Neutrophil (primary cell): ENCODE data around the gene IL1A.

Experiments
- H3K27ac ChIP-seq: fragments of 200-600 bp; sonication (generic); 2 replicates; pipeline ENCODE4 v1.5.1; 2016; ENCODE audit warnings: mild to moderate bottlenecking, moderate library complexity
- H3K27me3 ChIP-seq: fragments of 200-600 bp; sonication (generic); 2 replicates; pipeline ENCODE4 v1.6.0; 2016; ENCODE audit warnings: mild to moderate bottlenecking
- H3K36me3 ChIP-seq: fragments of 200-600 bp; sonication (generic); 2 replicates; pipeline ENCODE4 v1.5.1; 2017
- H3K4me1 ChIP-seq, 2 experiments: fragments of 200-600 bp in 1 of 2; sonication (generic) in 1 of 2; 1 replicate in 1 of 2; 2 replicates in 1 of 2; pipeline versions ENCODE4 v1.5.1 to v1.6.1; 2013 to 2016; ENCODE audit warnings: low read depth in 1 of 2, low read length in 1 of 2, mild to moderate bottlenecking in 1 of 2, moderate library complexity in 1 of 2; ENCODE audit not compliant: control insufficient read depth in 1 of 2, insufficient read depth in 1 of 2
- H3K4me3 ChIP-seq, 2 experiments: fragments of 200-600 bp in 1 of 2; sonication (generic) in 1 of 2; 1 replicate in 1 of 2; 2 replicates in 1 of 2; pipeline ENCODE4 v1.5.1; 2013 to 2016; ENCODE audit warnings: low read depth in 1 of 2, low read length in 1 of 2, mild to moderate bottlenecking in 1 of 2, moderate library complexity in 1 of 2
- H3K9me3 ChIP-seq: fragments of 200-600 bp; sonication (generic); 2 replicates; pipeline ENCODE4 v1.5.1; 2016
- TF ChIP-seq, protein P1 (sequence below): fragments of 200-600 bp; sonication (generic); IDR thresholded peaks from 2 replicates; pipeline ENCODE4 v1.5.1; 2016; ENCODE audit warnings: antibody characterized with exemption

Gene IL1A

DNA sequence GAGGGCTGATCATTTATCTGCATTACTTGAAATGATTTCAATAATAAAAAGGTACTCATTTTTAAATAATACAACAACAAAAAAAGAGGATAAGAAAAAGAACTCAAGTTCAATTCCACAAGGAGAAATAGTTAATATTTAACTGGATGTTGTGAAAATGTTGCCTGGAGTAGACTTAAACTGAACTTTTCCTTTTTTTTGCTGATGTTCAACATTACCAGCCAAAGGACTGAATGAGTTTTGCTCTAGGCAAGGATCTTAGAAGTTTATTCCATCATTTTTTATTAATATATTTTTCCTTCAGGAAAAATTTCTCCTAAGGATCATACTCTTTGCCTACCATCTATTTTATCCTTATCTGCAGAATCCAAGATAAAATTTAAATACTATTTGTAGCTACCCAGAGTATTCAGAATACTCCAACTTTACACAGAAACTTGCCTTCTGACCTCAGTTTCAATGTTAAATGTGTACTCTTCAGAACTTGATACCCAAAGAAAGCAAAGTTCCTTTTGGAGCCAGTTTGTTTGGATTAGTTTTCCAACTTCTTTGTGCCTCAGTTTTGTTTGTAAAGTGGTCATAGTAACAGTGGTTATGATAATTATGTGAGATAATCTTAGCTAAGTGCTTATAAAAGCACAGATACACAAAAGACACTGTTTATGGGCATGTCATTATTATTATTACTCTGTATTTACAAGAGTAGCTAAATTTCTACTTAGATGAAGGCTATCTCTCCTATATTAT, 32.7 kb downstream of the IL1A start:
- Histone ChIP-seq H3K36me3 (peaks cover 4% of the 10 kb centered on the region), H3K27me3 (no peaks in the 10 kb centered on the region), H3K4me1 (peaks cover 37 to 38% of the 10 kb centered on the region in 2 experiments), H3K4me3 (no peak overlapping the region), H3K27ac (no peak overlapping the region), H3K9me3 (no peaks in the 10 kb centered on the region)
- TF ChIP-seq, protein P1, sequence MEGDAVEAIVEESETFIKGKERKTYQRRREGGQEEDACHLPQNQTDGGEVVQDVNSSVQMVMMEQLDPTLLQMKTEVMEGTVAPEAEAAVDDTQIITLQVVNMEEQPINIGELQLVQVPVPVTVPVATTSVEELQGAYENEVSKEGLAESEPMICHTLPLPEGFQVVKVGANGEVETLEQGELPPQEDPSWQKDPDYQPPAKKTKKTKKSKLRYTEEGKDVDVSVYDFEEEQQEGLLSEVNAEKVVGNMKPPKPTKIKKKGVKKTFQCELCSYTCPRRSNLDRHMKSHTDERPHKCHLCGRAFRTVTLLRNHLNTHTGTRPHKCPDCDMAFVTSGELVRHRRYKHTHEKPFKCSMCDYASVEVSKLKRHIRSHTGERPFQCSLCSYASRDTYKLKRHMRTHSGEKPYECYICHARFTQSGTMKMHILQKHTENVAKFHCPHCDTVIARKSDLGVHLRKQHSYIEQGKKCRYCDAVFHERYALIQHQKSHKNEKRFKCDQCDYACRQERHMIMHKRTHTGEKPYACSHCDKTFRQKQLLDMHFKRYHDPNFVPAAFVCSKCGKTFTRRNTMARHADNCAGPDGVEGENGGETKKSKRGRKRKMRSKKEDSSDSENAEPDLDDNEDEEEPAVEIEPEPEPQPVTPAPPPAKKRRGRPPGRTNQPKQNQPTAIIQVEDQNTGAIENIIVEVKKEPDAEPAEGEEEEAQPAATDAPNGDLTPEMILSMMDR, result no peak

DNA sequence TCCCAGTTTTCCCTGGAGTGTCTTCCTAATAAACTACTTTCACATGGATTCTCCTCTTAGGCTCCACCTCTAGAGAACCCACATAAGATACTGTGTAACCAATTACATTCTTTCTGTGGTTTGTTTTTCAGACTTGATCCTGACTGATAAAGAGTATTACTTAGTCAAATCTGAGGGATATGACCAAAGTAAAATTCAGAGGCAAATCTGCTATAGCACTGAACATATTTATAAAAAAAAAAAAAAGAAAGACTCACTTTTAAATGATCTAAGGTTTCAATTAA, 33.8 kb downstream of the IL1A start:
- Histone ChIP-seq H3K36me3 (peaks cover 9% of the 10 kb centered on the region), H3K9me3 (no peaks in the 10 kb centered on the region), H3K27me3 (no peaks in the 10 kb centered on the region), H3K4me3 (no peak overlapping the region), H3K27ac (peak overlapping the region; percentile 66), H3K4me1 (peaks cover 26 to 27% of the 10 kb centered on the region in 2 experiments)
- TF ChIP-seq, protein P1, result no peak

DNA sequence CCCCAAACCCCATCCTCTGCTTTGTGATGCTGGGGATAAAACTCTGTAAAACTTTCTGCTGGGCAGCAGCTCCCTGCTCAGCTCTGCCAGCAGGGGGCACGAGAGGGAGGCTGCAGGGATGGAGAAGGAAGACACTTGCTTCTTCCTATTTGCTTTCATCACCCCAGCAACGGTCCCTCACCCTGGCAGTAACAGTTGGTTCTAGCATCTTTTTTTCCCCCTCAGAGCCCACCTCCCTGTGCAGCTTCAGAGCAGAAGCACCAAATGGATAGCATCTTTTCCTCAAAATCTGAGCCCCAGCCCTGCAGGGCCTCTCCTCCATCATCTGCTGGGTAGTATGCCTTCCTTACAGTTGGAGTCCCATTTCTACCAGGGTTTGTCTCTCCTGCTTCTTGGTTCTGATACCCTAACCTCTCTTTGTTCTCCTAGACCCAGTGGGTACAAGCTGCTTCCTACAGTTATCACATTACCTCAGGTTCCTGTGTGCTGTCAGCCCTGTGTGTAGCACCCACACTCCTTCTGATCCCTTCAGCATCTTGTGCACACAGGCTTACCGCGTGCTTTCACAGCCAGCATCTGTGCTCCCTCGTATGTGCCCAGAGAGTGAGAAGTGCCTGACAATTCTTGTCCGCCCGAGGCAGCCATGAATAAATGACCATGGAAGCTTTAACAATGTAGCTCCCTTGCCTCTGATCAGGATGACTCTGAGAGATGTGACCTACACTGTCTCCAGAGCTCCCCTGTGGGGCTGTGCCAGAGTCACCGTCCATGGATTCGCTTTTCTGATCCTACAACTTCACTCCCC, 34.3 kb downstream of the IL1A start:
- TF ChIP-seq, protein P1, result peak; percentile 94
- Histone ChIP-seq H3K4me1 (peaks cover 20 to 21% of the 10 kb centered on the region in 2 experiments), H3K36me3 (peaks cover 9% of the 10 kb centered on the region), H3K27ac (peak overlapping the region; percentile 66), H3K4me3 (no peak overlapping the region), H3K27me3 (no peaks in the 10 kb centered on the region), H3K9me3 (no peaks in the 10 kb centered on the region)

DNA sequence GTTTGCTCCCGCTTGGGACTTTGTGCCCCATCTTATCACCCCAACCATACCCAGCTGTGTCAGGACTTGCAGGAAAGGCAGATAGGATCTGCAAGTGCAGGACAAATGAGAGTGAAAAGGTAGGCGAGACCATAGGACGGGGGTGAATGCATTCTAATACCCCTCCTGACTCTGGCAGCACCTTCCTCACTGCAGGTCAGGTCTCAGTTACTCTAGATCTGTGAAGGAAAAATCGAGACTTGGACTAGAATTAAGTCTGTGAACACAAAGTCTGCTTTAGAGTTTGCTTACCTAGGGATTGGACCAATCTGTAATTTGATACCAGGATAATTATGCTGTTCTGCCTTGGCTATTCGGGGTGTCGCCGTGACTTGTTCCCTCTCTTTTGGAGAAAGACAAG, 43.8 kb downstream of the IL1A start:
- TF ChIP-seq, protein P1, result no peak
- H3K4me1 ChIP-seq, result no peaks in the 10 kb centered on the region
- H3K4me3 ChIP-seq, result no peak overlapping the region
- H3K9me3 ChIP-seq, result no peaks in the 10 kb centered on the region
- H3K36me3 ChIP-seq, result peaks cover 64% of the 10 kb centered on the region
- H3K27ac ChIP-seq, result no peak overlapping the region
- H3K27me3 ChIP-seq, result no peaks in the 10 kb centered on the region

DNA sequence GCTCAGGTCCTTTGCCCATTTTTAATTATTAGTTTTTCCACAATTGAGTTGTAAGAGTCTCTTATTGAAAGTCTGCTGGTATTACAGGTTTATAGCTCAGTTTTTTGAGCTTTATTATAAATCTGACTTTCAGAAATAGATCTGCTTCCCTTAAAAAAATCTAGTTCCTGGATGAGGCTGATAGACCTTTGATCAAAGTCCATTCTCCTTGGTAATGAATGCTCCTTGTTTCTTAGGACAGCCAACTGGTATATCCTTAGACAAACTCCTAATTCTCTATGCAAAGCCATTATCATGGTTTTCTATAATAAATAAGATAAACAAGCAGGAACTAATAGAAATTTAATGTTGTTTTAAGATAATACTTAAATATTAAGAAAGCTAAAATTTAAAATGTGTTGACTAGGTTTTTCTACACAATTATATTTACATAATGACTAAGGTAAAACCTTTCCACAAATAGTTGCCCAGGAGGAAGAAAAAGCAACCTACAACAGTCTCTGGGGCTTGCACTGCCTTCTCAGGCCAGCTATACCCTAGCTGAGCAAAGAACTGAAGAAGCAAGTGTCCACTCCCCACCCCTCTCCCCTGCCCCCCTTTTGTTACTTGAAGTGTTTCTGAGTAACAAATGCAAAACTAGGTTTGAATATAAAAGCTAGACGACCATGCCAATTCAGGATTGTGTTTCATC, 46.6 kb downstream of the IL1A start:
- H3K27ac ChIP-seq, result no peak overlapping the region
- H3K36me3 ChIP-seq, result peaks cover 49% of the 10 kb centered on the region
- no peaks in the 10 kb centered on the region for H3K4me1 ChIP-seq
- H3K27me3 ChIP-seq, result no peaks in the 10 kb centered on the region
- no peak overlapping the region for H3K4me3 ChIP-seq
- TF ChIP-seq, protein P1, result no peak
- no peaks in the 10 kb centered on the region for H3K9me3 ChIP-seq
